AG04449 (cell line): ENCODE results near the gene ATP2A3.

Experiments used
- CTCF ChIA-PET: fragments of 350-600 bp; formaldehyde crosslinking; extraction: SDS; loops from one replicate; lab custom pipeline; 2021; ENCODE audit warnings: antibody characterized with exemption; lab: Yijun Ruan, JAX
- POLR2A ChIA-PET: fragments of 400-600, 350-600 bp; formaldehyde crosslinking; extraction: SDS; loops from one replicate; lab custom pipeline; 2020; ENCODE audit warnings: antibody characterized with exemption, inconsistent platforms; lab: Yijun Ruan, JAX
- DNase-seq: peaks from one replicate; pipeline ENCODE4 v3.0.0-alpha.2; 2010; ENCODE audit warnings: low read depth, low spot score
- H3K4me3 ChIP-seq: 2 replicates; pipeline ENCODE4 v1.5.1; 2011; ENCODE audit warnings: low read depth, mild to moderate bottlenecking, control low read depth, low read length
- TF ChIP-seq, protein P1 (sequence below): IDR thresholded peaks from one replicate; pipeline ENCODE4 v1.5.1; 2011; ENCODE audit warnings: mild to moderate bottlenecking, moderate library complexity, low read length, control low read depth, inconsistent platforms; ENCODE audit not compliant: insufficient read depth; ENCODE audit errors: missing control alignments

ATP2A3 gene

DNA sequence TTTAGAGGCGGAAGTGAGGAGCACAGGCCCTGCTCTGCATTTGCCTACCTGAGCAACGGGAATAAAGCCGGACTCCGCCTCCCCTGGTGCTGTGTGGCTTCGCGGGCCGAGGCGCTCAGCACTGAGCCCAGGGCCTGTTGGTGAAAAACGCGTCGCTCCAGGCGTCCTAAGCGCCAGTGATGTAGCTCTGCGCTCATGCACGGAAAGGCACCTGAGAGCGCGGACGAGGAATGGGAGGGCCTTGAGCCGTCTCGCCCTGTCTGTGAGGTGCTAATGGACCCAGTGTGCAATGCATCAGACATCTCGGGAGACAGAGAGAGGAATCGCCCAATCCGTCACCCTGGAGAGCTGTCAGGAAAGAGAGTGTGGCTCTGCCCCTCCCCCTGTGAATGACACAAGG, 17.2 kb upstream of the ATP2A3 start:
- TF ChIP-seq, protein P1, sequence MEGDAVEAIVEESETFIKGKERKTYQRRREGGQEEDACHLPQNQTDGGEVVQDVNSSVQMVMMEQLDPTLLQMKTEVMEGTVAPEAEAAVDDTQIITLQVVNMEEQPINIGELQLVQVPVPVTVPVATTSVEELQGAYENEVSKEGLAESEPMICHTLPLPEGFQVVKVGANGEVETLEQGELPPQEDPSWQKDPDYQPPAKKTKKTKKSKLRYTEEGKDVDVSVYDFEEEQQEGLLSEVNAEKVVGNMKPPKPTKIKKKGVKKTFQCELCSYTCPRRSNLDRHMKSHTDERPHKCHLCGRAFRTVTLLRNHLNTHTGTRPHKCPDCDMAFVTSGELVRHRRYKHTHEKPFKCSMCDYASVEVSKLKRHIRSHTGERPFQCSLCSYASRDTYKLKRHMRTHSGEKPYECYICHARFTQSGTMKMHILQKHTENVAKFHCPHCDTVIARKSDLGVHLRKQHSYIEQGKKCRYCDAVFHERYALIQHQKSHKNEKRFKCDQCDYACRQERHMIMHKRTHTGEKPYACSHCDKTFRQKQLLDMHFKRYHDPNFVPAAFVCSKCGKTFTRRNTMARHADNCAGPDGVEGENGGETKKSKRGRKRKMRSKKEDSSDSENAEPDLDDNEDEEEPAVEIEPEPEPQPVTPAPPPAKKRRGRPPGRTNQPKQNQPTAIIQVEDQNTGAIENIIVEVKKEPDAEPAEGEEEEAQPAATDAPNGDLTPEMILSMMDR: no peak
- DNase-seq: no peak
- CTCF ChIA-PET: no interaction called here
- H3K4me3 ChIP-seq: no peak overlapping the region
- POLR2A ChIA-PET: no interaction called here

DNA sequence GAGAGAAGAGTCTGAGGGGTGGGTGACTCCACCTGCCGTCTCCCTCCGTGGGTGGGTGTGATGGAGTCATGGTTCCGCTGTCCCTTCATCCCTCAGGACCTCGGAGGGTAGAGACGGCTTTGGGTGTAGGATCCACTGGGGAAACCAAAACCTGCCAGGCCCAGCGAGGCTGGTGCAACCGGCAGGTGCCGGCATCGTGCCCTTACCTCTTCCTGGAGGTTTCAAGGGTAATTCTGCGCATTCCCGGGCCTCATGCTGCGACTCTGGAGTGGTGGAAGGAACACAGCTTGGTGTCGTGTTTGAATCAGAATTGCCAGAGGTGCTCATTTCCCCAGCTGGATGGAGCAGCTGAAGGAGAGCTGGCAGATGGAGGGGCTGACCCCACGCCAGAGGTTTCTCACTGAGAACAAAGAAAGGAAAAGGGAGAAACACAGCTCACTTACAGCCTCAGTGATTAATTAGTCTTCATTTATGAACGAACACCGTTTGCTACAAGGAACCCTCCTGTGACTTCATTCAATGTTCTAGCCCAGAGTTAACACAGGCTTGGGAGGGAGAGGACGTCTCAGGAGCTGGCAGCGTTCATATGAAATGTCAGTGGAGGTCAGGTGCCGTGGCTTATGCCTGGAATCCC, 16.3 kb upstream of the ATP2A3 start:
- ChIA-PET CTCF (interaction anchor here (1.1 kb wide), 1 partner anchor 24 kb away, joined by 3 read pairs; no protein-coding TSS in a partner anchor), POLR2A (no interaction called here)
- no peak for DNase-seq
- TF ChIP-seq, protein P1: no peak
- H3K4me3 ChIP-seq: no peak overlapping the region

DNA sequence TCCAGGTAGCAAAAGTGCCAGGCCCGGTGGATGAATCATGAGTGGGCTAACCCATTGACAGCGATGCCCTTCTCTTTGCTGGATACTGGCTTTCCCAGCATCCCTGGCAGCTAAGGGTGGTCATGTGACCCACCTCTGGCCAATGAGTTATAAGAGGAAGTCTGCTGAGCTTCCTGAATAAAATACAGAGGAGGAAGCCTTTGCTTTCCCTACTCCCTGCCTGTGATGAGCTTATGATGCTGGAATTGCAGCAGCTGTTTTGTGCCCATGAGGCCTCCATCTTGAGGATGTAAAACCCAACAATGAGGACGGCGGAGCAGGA, 15.0 kb upstream of the ATP2A3 start:
- ChIA-PET POLR2A (no interaction called here), CTCF (no interaction called here)
- DNase-seq: no peak
- no peak overlapping the region for H3K4me3 ChIP-seq
- TF ChIP-seq, protein P1: no peak

DNA sequence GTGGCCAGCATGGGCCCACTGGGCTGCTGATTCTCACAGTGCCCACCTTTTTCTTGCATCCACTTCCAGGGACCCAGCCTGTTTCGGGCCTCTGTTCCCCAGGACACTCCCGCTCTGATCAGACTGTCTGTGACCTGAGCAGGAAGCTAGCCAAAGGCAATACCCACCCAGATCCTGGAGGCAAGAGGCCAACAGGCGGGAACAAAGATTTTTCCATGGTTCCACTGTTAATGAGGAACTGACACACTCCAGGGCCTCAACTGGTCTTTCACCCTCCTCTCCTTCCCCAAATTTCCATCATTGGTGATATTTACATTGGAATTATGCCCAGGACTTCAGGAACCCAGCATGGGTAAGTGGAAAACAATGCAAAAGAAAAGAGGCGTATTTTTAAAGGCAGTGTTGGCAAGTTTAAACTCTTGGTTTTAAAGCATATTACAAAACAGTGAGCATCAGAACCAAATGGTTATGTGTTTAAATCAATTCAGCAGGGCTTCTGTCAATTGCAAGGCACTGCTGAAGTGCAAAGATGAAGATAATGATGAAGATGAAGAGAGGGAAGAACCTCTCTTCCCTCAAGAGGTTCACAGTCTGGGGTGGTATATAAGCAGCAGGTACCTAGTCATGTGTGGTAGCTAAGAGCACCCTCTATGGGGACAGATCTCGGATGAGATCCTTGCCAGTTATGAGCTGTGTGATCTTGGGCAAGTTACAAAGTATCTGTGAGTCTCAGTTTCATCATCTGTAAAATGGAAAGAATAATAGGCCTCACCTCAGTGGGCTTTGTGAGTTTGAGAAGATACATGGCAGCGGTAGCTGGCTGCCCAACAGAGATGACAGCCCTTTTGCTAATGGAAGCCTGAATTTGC, 14.4 kb upstream of the ATP2A3 start:
- CTCF ChIA-PET: no interaction called here
- POLR2A ChIA-PET: no interaction called here
- TF ChIP-seq, protein P1: no peak
- H3K4me3 ChIP-seq: no peak overlapping the region
- no peak for DNase-seq

DNA sequence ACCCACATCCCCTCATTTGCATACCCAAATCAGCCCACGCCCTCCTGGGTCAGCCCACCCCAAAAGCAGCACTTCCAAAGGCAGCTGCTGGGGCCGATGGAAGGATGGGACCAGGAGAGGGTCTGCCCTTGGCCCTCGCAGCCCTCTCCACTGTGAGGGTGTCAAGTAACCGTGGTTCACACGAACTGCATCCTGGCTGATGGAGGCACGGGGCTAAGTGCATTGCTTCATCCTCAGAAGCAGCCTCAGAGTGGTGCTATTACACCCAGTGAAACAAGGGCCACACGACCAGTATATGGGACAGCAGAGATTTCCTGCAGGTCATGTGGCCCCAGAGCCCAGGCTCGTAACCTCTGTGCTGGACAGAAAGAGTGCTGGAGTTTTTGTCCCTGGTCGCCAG, 13.2 kb upstream of the ATP2A3 start:
- ChIA-PET POLR2A (no interaction called here), CTCF (no interaction called here)
- DNase-seq: no peak
- no peak overlapping the region for H3K4me3 ChIP-seq
- TF ChIP-seq, protein P1: no peak

DNA sequence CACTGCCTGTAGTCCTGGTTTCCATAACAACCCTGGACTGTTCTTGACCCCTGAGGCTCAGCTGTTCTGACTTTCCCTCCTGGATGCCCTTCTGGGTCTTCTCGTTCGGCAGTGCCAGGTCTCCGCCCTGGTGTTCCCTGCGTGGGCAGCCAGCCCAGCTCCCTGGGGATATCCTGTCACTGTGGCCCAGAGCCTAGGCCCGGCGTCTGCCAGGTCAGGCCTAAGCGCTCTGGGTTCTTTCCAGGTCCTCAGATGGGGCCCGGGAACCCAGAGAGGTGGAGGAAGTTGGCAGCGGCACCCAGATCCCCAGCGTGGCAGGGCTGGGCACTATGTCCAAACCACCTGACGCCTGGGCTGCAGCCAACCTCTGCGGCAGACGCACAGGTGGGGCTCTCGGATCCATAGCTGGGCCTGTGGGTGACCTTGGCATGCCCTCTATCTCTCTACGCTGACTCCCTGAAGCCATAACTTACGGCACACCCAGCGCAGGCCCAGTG, 12.5 kb upstream of the ATP2A3 start:
- CTCF ChIA-PET: no interaction called here
- TF ChIP-seq, protein P1: no peak
- no peak for DNase-seq
- POLR2A ChIA-PET: no interaction called here
- no peak overlapping the region for H3K4me3 ChIP-seq
